Measurements from ENCODE around the gene ST6GALNAC3. TPM values are rescaled to one million over a fixed set of nuclear protein-coding genes. Genes with fewer than 3 reads are reported as not detected.
"Not testable (repeated sequence)": the region's sequence is repeated elsewhere in the genome, so short reads cannot be mapped to it uniquely, and the experiment has no call there.

ST6GALNAC3 gene
- 3.6 TPM for total RNA-seq

GRCh38 chr1:76074321-76075187 is at the start of gene ST6GALNAC3:
Gene ST6GALNAC3, plus strand, starts transcription at chr1:76074746.
- DNase-seq: peak; percentile 57

GRCh38 chr1:76027341-76027740 is 47.2 kb upstream of the ST6GALNAC3 start:
- no peak for DNase-seq

DNA sequence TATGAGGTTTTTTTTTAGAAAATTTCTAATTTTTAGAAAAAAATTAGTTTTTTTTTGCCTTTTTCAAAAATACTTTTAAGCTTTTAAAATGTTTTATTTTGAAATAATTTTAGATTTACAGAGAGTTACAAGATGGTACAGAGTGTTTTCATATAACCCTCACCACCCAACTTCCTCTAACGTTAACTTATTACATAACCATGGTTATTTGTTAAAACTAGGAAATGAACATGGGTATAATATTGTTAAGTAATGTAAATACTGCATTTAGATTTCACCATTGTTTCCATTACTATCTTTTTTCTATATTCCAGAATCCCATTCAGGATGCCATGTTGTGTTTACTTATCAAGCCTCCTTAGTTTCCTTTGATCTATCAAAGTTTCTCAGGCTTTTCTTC is 45.2 kb upstream of the ST6GALNAC3 start:
- no peak for DNase-seq

- no peak for DNase-seq
These were observed 43.0 kb upstream of the ST6GALNAC3 start for GRCh38 chr1:76031496-76031895.

DNA sequence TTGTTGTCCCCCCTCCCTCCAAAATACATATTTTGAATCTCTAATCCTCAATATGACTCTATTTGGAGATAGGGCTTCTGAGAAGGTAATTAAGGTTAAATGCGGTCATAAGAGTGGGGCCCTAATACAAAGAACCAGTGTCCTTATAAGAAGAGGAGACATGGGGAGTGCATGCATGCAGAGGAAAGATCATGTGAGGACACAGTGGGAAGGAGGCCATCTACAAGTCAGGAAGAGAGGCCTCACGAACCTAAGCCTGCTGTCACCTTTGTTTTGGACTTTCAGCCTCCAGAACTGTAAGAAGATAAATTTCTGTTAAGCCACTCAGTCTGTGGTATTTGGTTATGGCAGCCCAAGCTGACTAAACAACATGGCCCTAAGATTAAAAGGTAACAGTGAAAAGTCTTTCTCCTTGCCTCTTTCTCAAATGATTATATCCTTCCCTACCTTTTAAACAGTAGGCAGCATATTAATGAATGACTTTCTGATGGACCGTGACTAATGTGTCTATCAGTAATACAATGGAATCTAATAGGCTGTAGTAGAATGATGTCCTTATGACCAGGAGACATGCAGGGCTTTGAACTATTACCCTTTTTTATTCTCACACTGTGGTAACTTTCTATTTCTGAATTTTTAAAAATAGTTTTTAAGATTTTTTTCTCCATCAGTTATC is 40.6 kb upstream of the ST6GALNAC3 start:
- no peak for DNase-seq

GRCh38 chr1:76035053-76035452 is 39.5 kb upstream of the ST6GALNAC3 start:
- DNase-seq: no peak

- DNase-seq: no peak
These were observed 37.2 kb upstream of the ST6GALNAC3 start for GRCh38 chr1:76037324-76037723.

- DNase-seq: no peak
These were observed 36.1 kb upstream of the ST6GALNAC3 start for GRCh38 chr1:76038287-76039004.

GRCh38 chr1:76046149-76046548 is 28.4 kb upstream of the ST6GALNAC3 start:
- DNase-seq: no peak

DNA sequence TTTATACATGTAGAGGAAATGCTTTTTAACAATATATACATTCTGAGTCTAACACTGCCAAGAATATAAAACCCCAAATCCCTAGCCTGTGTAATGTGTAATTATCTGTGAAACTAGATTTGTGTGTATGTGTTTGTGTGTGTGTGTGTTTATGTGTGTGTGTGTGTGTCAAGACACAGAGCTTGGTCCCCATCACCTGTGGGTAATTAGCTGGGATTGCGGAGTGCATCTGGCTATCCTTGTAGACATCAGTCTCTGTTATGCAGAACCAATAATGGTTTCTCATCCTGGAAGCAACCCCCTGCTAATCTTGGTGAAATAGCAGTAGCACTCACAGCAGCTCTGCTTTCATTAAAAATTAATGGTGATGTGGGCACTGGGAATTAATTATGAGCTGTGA is 26.3 kb upstream of the ST6GALNAC3 start:
- DNase-seq: no peak

GRCh38 chr1:76048926-76049325 is 25.6 kb upstream of the ST6GALNAC3 start:
- no peak for DNase-seq

DNA sequence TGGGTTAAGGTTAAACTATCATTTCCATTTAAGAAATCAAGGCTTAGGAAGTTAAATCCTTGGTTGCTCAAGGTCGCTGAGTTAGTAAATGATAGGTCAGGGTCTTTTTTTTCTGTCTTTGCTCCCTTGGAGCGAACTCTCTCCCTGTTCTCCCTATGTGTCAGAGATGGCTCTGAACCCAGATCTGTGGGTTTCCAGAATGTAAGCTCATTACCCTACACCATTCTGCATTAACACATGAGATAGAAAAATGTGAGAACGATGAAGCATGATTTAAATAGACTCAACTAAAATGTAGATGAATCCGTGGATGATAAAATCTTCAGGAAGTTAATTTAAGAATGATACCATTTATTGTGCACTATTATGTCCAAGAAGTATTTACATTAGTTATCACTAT is 25.0 kb upstream of the ST6GALNAC3 start:
- no peak for DNase-seq

DNA sequence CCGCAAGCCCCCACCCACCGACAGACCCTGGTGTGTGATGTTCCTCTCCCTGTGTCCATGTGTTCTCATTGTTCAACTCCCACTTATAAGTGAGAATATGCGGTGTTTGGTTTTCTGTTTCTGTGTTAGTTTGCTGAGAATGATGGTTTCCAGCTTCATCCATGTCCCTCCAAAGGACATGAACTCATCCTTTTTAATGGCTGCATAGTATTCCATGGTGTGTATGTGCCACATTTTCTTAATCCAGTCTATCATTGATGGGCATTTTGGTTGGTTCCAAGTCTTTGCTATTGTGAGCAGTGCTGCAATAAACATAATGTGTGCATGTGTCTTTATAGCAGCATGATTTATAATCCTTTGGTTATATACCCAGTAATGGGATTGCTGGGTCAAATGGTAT is 24.5 kb upstream of the ST6GALNAC3 start:
- DNase-seq: not testable (repeated sequence)

DNA sequence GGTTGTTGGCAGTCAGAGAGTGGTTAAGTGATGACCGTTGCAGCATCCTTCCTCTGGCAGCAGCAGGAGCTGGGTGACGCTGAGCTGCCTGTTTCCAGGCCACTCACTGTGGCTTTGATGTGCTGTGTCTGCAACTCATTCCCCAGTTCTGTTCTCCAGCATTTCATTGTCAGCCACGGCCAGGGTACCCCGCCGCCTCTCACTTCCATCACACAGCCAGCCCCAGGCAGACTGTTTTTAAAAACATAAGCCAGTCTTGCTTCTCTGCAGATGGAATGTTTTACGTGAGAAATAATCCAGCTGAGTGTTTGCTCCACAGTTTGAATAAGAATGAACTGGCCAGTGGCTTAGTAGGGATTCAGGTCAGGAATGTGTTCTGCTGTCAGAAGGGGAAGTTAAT is 21.5 kb upstream of the ST6GALNAC3 start:
- no peak for DNase-seq

DNA sequence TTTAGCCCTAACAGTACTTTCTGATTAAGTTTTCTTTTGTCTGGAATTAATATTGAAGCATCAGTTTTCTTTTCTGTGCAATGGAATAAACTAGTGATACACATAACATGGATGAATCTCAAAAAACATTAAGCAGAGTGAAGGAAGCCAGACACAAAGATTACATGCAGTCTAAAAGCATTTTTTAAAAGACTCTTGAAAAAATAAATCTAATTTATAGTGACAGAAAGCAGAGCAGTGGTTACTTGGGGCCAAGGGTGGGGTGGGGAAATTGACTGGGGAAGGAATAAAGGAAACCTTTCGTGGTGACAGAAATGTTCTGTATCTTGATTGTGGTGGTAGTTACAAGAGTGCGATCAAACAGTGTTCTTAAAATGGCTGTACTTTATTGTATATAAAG is 20.2 kb upstream of the ST6GALNAC3 start:
- no peak for DNase-seq

GRCh38 chr1:76055987-76056386 is 18.6 kb upstream of the ST6GALNAC3 start:
- no peak for DNase-seq

DNA sequence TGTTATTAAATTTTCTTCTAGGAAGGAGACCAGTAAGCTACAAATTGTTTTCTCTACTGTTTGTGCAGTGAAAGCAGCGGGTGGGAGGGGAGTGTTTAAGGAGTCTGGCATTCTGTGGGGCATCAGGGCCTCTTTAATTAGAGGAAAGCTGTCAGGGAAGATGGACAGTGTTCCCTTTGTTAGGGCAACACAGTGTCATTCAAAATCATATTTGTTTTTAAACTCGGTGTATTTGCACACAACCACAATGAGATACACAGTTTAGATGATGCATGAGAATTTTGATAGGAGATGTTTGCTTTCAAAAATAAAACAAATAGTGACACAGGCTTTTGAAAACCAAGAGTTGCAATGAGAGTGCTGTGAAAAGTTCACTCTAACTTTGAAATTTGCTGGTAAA is 15.1 kb upstream of the ST6GALNAC3 start:
- no peak for DNase-seq

DNA sequence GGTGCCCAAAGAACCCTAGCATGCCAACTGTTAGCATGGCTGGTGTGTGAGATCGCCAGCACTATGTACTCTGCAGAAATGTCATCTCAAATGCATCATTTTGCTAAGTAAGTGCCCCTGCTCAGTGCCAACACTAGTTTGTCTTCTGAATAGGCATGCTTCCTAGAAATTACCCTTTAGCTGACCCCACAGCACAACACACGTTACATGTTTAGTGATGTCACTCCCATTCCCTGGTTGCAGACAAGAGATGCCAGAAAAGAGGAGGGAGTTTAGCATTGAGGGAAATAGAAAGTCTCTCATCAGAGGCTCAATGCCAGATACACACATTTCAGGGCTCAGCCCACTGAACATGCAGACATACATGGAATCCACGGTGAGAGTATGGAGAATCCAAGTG is 9.3 kb upstream of the ST6GALNAC3 start:
- DNase-seq: no peak

DNA sequence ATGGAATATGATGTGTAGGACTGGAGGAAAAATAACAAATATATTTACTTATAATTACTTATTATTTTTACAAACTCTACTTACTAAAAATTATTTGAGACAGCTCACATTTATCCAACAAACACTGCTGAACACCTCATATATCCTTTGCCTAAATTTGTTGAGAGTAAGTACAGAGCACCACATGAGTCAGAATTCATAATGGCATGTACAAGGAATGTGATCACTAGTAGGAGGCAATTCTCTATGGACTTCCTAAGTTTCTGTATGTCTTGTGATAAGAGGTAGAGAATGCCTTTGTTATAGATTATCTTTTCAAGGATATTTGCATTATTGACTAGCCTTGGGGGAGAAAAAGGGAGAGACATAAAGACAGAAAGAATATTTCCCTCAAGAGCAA is 8.2 kb upstream of the ST6GALNAC3 start:
- no peak for DNase-seq

DNA sequence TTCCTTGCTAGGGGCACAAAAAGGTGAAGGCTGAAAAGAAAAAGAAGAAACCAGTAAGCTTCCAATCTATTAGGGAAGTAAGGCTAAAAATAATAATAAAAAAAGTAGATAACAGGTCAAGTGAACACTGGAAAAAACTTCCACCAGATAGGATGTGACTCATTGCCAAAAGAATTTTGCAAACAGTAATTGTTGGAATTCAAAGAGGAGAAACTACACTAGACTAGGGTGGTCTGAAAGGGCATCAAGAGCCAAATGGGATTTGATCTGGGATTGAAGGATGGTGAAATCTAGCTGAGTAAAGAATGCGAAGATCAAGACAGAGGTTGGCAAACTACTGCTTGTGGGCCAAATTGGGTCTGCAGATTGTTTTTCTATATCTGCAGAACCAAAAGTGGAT is 6.0 kb upstream of the ST6GALNAC3 start:
- DNase-seq: no peak

- DNase-seq: no peak
These were observed 5.5 kb upstream of the ST6GALNAC3 start for GRCh38 chr1:76068953-76069561.

GRCh38 chr1:76070538-76070937 is 4.0 kb upstream of the ST6GALNAC3 start:
- DNase-seq: no peak

DNA sequence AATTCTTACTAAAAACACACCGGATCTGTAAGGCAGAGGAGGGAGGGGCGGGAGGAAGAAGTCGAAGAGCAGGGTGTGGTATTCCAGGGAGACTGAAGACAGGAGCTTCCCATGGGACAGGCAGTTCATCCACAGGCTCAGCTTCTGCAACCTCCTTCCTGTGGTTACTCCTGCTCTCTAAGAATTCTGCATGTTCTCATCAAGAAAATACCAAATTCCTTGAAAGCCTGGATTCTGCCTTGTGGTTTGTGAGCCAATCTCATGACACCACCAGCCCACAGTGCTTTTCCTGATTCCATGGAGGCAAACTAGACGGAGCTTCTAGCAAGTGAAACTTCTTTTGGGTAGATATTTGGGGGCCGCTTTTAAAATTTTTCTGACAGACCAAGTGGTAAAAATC is 1.1 kb upstream of the ST6GALNAC3 start:
- no peak for DNase-seq
